ENCODE measurements around the gene SCGB1D1.

DNA sequence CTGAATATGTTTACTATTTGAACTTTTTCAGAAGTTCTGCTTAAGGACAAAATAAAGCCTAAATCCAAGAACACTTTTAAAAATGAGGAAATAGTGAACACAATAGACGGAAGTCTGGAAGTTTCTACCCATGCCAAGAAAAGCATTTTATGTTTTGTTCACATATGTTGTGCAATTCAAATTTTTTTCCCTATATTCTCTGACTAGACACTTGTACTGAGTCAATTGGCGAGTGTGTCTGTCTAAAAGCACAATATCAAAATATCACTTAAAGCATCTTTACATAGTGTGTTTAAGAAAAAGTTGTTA, 37.0 kb upstream of the SCGB1D1 start:
- TF ChIP-seq POLR2AphosphoS5 (IDR thresholded peaks at IDR 0.05; ENCODE audit: low read length), result no peak
- no peak for TF ChIP-seq ZNF622 (IDR thresholded peaks at IDR 0.05)
- TF ChIP-seq, protein P1, sequence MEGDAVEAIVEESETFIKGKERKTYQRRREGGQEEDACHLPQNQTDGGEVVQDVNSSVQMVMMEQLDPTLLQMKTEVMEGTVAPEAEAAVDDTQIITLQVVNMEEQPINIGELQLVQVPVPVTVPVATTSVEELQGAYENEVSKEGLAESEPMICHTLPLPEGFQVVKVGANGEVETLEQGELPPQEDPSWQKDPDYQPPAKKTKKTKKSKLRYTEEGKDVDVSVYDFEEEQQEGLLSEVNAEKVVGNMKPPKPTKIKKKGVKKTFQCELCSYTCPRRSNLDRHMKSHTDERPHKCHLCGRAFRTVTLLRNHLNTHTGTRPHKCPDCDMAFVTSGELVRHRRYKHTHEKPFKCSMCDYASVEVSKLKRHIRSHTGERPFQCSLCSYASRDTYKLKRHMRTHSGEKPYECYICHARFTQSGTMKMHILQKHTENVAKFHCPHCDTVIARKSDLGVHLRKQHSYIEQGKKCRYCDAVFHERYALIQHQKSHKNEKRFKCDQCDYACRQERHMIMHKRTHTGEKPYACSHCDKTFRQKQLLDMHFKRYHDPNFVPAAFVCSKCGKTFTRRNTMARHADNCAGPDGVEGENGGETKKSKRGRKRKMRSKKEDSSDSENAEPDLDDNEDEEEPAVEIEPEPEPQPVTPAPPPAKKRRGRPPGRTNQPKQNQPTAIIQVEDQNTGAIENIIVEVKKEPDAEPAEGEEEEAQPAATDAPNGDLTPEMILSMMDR (IDR thresholded peaks at IDR 0.05 in 2 of 3, conservative IDR thresholded peaks at IDR 0.05 in 1 of 3; ENCODE audit: control insufficient read depth in 2 of 3, extremely low read depth in 1 of 3, insufficient read depth in 1 of 3, low read depth in 3 of 3, low read length in 3 of 3), result no peak
- TF ChIP-seq RBBP5 (conservative IDR thresholded peaks at IDR 0.05), result no peak
- TF ChIP-seq TBL1XR1 (IDR thresholded peaks at IDR 0.05; ENCODE audit: low read depth, low read length), result no peak

Measured in GM12878 (cell line).